DOHH2 (cell line): Measurements from ENCODE around the gene CLDN25.

Experiments
- H3F3A ChIP-seq: fragments of 200-600 bp; sonication (generic), shearing (Covaris generic); 2 replicates; pipeline ENCODE4 v1.6.0; 2016; ENCODE audit warnings: antibody characterized with exemption, mild to moderate bottlenecking; ENCODE audit not compliant: control insufficient read depth, insufficient read depth
- H3K27ac ChIP-seq: fragments of 200-600 bp; sonication (generic); 2 replicates; pipeline ENCODE4 v1.5.1; 2014; ENCODE audit warnings: low read depth, mild to moderate bottlenecking, low read length, moderate library complexity
- H3K27me3 ChIP-seq: fragments of 200-600 bp; sonication (generic); 2 replicates; pipeline ENCODE4 v1.6.1; 2014; ENCODE audit warnings: mild to moderate bottlenecking, low read length, mixed read lengths; ENCODE audit not compliant: control insufficient read depth
- H3K36me3 ChIP-seq: fragments of 200-600 bp; sonication (generic); 2 replicates; pipeline ENCODE4 v1.6.1; 2014; ENCODE audit warnings: mild to moderate bottlenecking, low read length, moderate library complexity, mixed read lengths; ENCODE audit not compliant: control insufficient read depth
- H3K4me1 ChIP-seq: fragments of 200-600 bp; sonication (generic); 2 replicates; pipeline ENCODE4 v1.6.1; 2014; ENCODE audit warnings: mild to moderate bottlenecking, low read length, mixed read lengths; ENCODE audit not compliant: control insufficient read depth
- H3K4me2 ChIP-seq: fragments of 200-600 bp; sonication (generic); 2 replicates; pipeline ENCODE4 v1.6.0; 2014; ENCODE audit warnings: mild to moderate bottlenecking, low read length, moderate library complexity
- H3K4me3 ChIP-seq: fragments of 200-600 bp; sonication (generic); 2 replicates; pipeline ENCODE4 v1.5.1; 2014; ENCODE audit warnings: mild to moderate bottlenecking, low read length, mixed read lengths
- H3K79me2 ChIP-seq: fragments of 200-600 bp; sonication (generic); 2 replicates; pipeline ENCODE4 v1.6.1; 2014; ENCODE audit warnings: mild to moderate bottlenecking, low read length, mixed read lengths; ENCODE audit not compliant: control insufficient read depth
- H3K9me2 ChIP-seq: fragments of 200-600 bp; sonication (generic); replicated peaks from 2 replicates; pipeline ENCODE4 v1.6.1; 2014; ENCODE audit warnings: mild to moderate bottlenecking, low read length, mixed read lengths; ENCODE audit not compliant: control insufficient read depth
- H3K9me3 ChIP-seq: fragments of 200-600 bp; sonication (generic); 2 replicates; pipeline ENCODE4 v1.6.1; 2014; ENCODE audit warnings: antibody characterized with exemption, low read length, mixed read lengths; ENCODE audit not compliant: control insufficient read depth, insufficient read depth
- H4K20me1 ChIP-seq: fragments of 200-600 bp; sonication (generic); 2 replicates; pipeline ENCODE4 v1.6.0; 2014; ENCODE audit warnings: low read depth, mild to moderate bottlenecking, antibody characterized with exemption, low read length, moderate library complexity; ENCODE audit not compliant: control insufficient read depth, insufficient read depth
- EZH2phosphoT487 ChIP-seq: fragments of 200-600 bp; sonication (generic); IDR thresholded peaks from 2 replicates; pipeline ENCODE4 v1.6.1; 2017; ENCODE audit warnings: borderline replicate concordance, mild to moderate bottlenecking, antibody characterized with exemption, low read length, moderate library complexity, mixed read lengths
- TF ChIP-seq, protein P1 (sequence below): fragments of 200-600 bp; sonication (generic); IDR thresholded peaks from one replicate; pipeline ENCODE4 v1.5.1; 2014; ENCODE audit warnings: antibody characterized with exemption, mild to moderate bottlenecking, low read depth, low read length; ENCODE audit not compliant: poor library complexity, severe bottlenecking

The CLDN25 gene

GRCh38 chr11:113764527-113765219, 14.9 kb upstream of the CLDN25 start:
- no peak overlapping the region for H3K4me3 ChIP-seq
- peaks cover 49% of the 10 kb centered on the region for H3K79me2 ChIP-seq
- H3K36me3 ChIP-seq: peaks cover 70% of the 10 kb centered on the region
- TF ChIP-seq EZH2phosphoT487: no peak
- TF ChIP-seq, protein P1, sequence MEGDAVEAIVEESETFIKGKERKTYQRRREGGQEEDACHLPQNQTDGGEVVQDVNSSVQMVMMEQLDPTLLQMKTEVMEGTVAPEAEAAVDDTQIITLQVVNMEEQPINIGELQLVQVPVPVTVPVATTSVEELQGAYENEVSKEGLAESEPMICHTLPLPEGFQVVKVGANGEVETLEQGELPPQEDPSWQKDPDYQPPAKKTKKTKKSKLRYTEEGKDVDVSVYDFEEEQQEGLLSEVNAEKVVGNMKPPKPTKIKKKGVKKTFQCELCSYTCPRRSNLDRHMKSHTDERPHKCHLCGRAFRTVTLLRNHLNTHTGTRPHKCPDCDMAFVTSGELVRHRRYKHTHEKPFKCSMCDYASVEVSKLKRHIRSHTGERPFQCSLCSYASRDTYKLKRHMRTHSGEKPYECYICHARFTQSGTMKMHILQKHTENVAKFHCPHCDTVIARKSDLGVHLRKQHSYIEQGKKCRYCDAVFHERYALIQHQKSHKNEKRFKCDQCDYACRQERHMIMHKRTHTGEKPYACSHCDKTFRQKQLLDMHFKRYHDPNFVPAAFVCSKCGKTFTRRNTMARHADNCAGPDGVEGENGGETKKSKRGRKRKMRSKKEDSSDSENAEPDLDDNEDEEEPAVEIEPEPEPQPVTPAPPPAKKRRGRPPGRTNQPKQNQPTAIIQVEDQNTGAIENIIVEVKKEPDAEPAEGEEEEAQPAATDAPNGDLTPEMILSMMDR: no peak
- H3K9me2 ChIP-seq: no peaks in the 10 kb centered on the region
- H4K20me1 ChIP-seq: no peaks in the 10 kb centered on the region
- H3F3A ChIP-seq: no peaks in the 10 kb centered on the region
- no peak overlapping the region for H3K4me2 ChIP-seq
- no peaks in the 10 kb centered on the region for H3K27me3 ChIP-seq
- peaks cover 7% of the 10 kb centered on the region for H3K4me1 ChIP-seq
- H3K9me3 ChIP-seq: peaks cover 4% of the 10 kb centered on the region; the same call in 1 of the 2 replicates
- H3K27ac ChIP-seq: no peak overlapping the region

GRCh38 chr11:113771964-113772363, 7.6 kb upstream of the CLDN25 start:
- H3K9me2 ChIP-seq: no peaks in the 10 kb centered on the region
- peak overlapping the region; percentile 67 for H3K4me2 ChIP-seq
- peaks cover 45% of the 10 kb centered on the region for H3K79me2 ChIP-seq
- H3K4me1 ChIP-seq: peaks cover 16% of the 10 kb centered on the region
- peaks cover 32% of the 10 kb centered on the region for H3K36me3 ChIP-seq
- H3K9me3 ChIP-seq: no peaks in the 10 kb centered on the region
- H3K27me3 ChIP-seq: no peaks in the 10 kb centered on the region
- no peak overlapping the region for H3K27ac ChIP-seq
- H4K20me1 ChIP-seq: no peaks in the 10 kb centered on the region
- TF ChIP-seq EZH2phosphoT487: no peak
- TF ChIP-seq, protein P1: no peak
- H3F3A ChIP-seq: no peaks in the 10 kb centered on the region
- H3K4me3 ChIP-seq: peak overlapping the region; percentile 77

GRCh38 chr11:113773092-113773415, 6.5 kb upstream of the CLDN25 start:
- no peaks in the 10 kb centered on the region for H3K9me2 ChIP-seq
- no peaks in the 10 kb centered on the region for H3K9me3 ChIP-seq
- H3K4me2 ChIP-seq: peak overlapping the region; percentile 67
- H4K20me1 ChIP-seq: no peaks in the 10 kb centered on the region
- peak overlapping the region; percentile 77 for H3K4me3 ChIP-seq
- H3K79me2 ChIP-seq: peaks cover 36% of the 10 kb centered on the region
- H3K36me3 ChIP-seq: peaks cover 21% of the 10 kb centered on the region
- no peaks in the 10 kb centered on the region for H3F3A ChIP-seq
- H3K27me3 ChIP-seq: peaks cover under 1% of the 10 kb centered on the region; the same call in 1 of the 2 replicates
- peak overlapping the region; percentile 47; the same call in 1 of the 2 replicates for H3K27ac ChIP-seq
- TF ChIP-seq EZH2phosphoT487: no peak
- TF ChIP-seq, protein P1: no peak
- H3K4me1 ChIP-seq: peaks cover 16% of the 10 kb centered on the region
